Measurements from ENCODE around the gene FAM222B.

DNA sequence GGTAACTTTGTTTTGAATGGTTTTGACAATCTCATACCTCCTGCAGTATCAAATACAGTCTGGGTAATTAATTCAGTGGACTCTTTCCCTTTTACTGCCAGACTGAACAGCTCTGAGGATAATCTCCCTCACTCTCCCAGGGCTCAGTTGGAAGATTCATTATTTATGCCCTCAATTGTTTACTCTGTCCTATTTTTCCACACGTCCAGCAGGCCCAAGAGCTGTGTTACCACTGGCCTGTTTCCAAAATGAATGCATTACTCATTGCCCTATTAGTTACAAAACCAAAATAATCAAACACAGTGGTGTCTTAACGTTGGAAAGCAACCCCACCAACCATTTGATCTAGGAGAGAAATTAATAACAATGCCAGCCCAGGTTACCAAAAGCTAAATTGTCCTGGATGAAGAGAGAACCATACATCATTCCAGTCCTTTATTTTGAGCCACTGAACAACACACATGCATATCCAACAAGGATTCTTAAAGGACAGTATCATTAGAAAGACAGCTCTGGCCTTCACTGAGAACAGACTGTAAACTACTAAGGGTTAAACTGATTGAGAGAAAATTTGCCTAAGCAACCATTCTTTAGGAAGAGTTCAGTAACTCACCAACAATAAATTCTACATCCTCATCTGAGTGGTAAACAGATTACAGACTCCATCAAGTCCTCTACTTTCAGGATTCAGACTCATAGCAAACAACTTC lies 34.5 kb downstream of the FAM222B start:
- TF ChIP-seq, protein P1, sequence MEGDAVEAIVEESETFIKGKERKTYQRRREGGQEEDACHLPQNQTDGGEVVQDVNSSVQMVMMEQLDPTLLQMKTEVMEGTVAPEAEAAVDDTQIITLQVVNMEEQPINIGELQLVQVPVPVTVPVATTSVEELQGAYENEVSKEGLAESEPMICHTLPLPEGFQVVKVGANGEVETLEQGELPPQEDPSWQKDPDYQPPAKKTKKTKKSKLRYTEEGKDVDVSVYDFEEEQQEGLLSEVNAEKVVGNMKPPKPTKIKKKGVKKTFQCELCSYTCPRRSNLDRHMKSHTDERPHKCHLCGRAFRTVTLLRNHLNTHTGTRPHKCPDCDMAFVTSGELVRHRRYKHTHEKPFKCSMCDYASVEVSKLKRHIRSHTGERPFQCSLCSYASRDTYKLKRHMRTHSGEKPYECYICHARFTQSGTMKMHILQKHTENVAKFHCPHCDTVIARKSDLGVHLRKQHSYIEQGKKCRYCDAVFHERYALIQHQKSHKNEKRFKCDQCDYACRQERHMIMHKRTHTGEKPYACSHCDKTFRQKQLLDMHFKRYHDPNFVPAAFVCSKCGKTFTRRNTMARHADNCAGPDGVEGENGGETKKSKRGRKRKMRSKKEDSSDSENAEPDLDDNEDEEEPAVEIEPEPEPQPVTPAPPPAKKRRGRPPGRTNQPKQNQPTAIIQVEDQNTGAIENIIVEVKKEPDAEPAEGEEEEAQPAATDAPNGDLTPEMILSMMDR (optimal IDR thresholded peaks at IDR 0.05 in 1 of 3, IDR thresholded peaks at IDR 0.05 in 1 of 3, conservative IDR thresholded peaks at IDR 0.05 in 1 of 3; ENCODE audit: extremely low read depth in 1 of 3, insufficient read depth in 2 of 3, low read length in 3 of 3), result no peak
- TF ChIP-seq EZH2 (IDR thresholded peaks at IDR 0.05; ENCODE audit: low read length), result no peak
